B cell (primary cell): ENCODE measurements around the gene CACNA1D. TPM values are rescaled to one million over a fixed set of nuclear protein-coding genes. Genes with fewer than 3 reads are reported as not detected.
"Not testable (repeated sequence)": the region's sequence is repeated elsewhere in the genome, so short reads cannot be mapped to it uniquely, and the experiment has no call there.

ENCODE experiments used
- ATAC-seq: fragments of 200-7000 bp; cut with Tn5 transposase; one replicate; pipeline ENCODE4 v1.10.0; 2021; ENCODE audit warnings: low read depth, mild to moderate bottlenecking, moderate number of reproducible peaks, moderate library complexity
- CTCF ChIA-PET: fragments of 350-600 bp; sonication (Branson Sonifier 250); formaldehyde crosslinking; loops from one replicate; lab custom pipeline; 2021; ENCODE audit warnings: antibody characterized with exemption, inconsistent platforms; lab: Charles Lee
- POLR2A ChIA-PET: fragments of 350-600 bp; sonication (Branson Sonifier 250); formaldehyde crosslinking; loops from one replicate; lab custom pipeline; 2021; ENCODE audit warnings: antibody characterized with exemption; lab: Charles Lee
- DNase-seq: peaks from one replicate; pipeline ENCODE4 v3.0.0; 2013
- H2AFZ ChIP-seq: 2 replicates; pipeline ENCODE4 v1.6.1; 2012; ENCODE audit warnings: mild to moderate bottlenecking, low read depth, low read length; ENCODE audit not compliant: insufficient read depth, poor library complexity, severe bottlenecking
- H3K27ac ChIP-seq, 2 donors: 1 replicate in 1 of 2; 2 replicates in 1 of 2; pipeline ENCODE4 v1.5.1; 2012 to 2013; ENCODE audit warnings: low read length in 2 of 2, mild to moderate bottlenecking in 2 of 2, moderate library complexity in 1 of 2
- H3K27me3 ChIP-seq, 4 experiments: fragments of 200-600 bp in 1 of 4; sonication (generic) in 1 of 4; replicated peaks in 1 of 4; 1 replicate in 2 of 4; 2 replicates in 2 of 4; pipeline versions ENCODE4 v1.6.1 to v1.7.0; 2013 to 2016; ENCODE audit warnings: low read length in 3 of 4, mild to moderate bottlenecking in 2 of 4, mixed read lengths in 1 of 4, moderate library complexity in 1 of 4; ENCODE audit not compliant: insufficient read depth in 4 of 4, control insufficient read depth in 3 of 4; ENCODE audit errors: control extremely low read depth in 1 of 4
- H3K36me3 ChIP-seq, 2 experiments: replicated peaks in 1 of 2; 1 replicate in 1 of 2; 2 replicates in 1 of 2; pipeline versions ENCODE4 v1.6.1 to v1.7.1; 2013; ENCODE audit warnings: low read length in 1 of 2; ENCODE audit not compliant: insufficient read depth in 2 of 2, control insufficient read depth in 1 of 2; ENCODE audit errors: control extremely low read depth in 1 of 2, extremely low read depth in 1 of 2
- H3K4me1 ChIP-seq, 2 donors: fragments of 200-600 bp in 1 of 2; sonication (generic) in 1 of 2; 1 replicate in 1 of 2; 2 replicates in 1 of 2; pipeline versions ENCODE4 v1.5.1 to v1.6.1; 2013 to 2017; ENCODE audit warnings: low read length in 2 of 2; ENCODE audit not compliant: control insufficient read depth in 2 of 2, insufficient read depth in 2 of 2
- H3K4me2 ChIP-seq: replicated peaks from 2 replicates; pipeline ENCODE3; 2012; ENCODE audit warnings: mild to moderate bottlenecking, low read depth, low read length; ENCODE audit not compliant: poor library complexity, severe bottlenecking
- H3K4me3 ChIP-seq, 5 experiments: fragments of 200-600 bp in 1 of 5; sonication (generic) in 1 of 5; 1 replicate in 3 of 5; 2 replicates in 2 of 5; pipeline versions ENCODE4 v1.5.1 to v1.7.0; 2011 to 2016; ENCODE audit warnings: low read length in 4 of 5, mild to moderate bottlenecking in 4 of 5, low read depth in 2 of 5, control low read depth in 1 of 5, moderate library complexity in 1 of 5; ENCODE audit not compliant: insufficient read depth in 1 of 5; ENCODE audit errors: control extremely low read depth in 1 of 5, extremely low read depth in 1 of 5
- H3K79me2 ChIP-seq: fragments of 200-600 bp; sonication (generic); one replicate; pipeline ENCODE4 v1.6.0; 2016; ENCODE audit warnings: low read length; ENCODE audit not compliant: control insufficient read depth, insufficient read depth
- H3K9ac ChIP-seq: fragments of 200-600 bp; sonication (generic); 2 replicates; pipeline ENCODE4 v1.6.1; 2017; ENCODE audit warnings: mild to moderate bottlenecking, low read length, moderate library complexity
- H3K9me3 ChIP-seq, 3 donors: one replicate each; pipeline versions ENCODE4 v1.6.1 to v1.7.1; 2013; ENCODE audit warnings: low read length in 2 of 3; ENCODE audit not compliant: control insufficient read depth in 2 of 3, insufficient read depth in 1 of 3; ENCODE audit errors: control extremely low read depth in 1 of 3
- H4K20me1 ChIP-seq: 2 replicates; pipeline ENCODE4 v1.6.0; 2012; ENCODE audit warnings: mild to moderate bottlenecking, low read length; ENCODE audit not compliant: insufficient read depth, control insufficient read depth, poor library complexity, severe bottlenecking
- H3K27ac Mint-ChIP-seq: one replicate; pipeline ENCODE4 v1.8.0; 2021; ENCODE audit warnings: mixed read lengths
- H3K27me3 Mint-ChIP-seq: one replicate; pipeline ENCODE4 v1.8.0; 2021; ENCODE audit warnings: mixed read lengths
- H3K4me1 Mint-ChIP-seq: one replicate; pipeline ENCODE4 v1.8.0; 2021; ENCODE audit warnings: mixed read lengths
- H3K4me3 Mint-ChIP-seq: one replicate; pipeline ENCODE4 v1.8.0; 2021; ENCODE audit warnings: mixed read lengths
- H3K9me3 Mint-ChIP-seq: one replicate; pipeline ENCODE4 v1.8.0; 2022; ENCODE audit warnings: mixed read lengths; ENCODE audit not compliant: insufficient read depth
- EZH2 ChIP-seq: IDR thresholded peaks from 2 replicates; pipeline ENCODE4 v1.6.1; 2012; ENCODE audit warnings: borderline replicate concordance, low read depth, mild to moderate bottlenecking, moderate library complexity, low read length; ENCODE audit not compliant: insufficient read depth, poor library complexity, severe bottlenecking
- WGBS: methylation state at CpG from one replicate; pipeline ENCODE4 v1.1.5; 2013; ENCODE audit warnings: missing lambda C conversion rate; ENCODE audit not compliant: insufficient coverage; 5-methylcytosine and 5-hydroxymethylcytosine counted together
- intact Hi-C: fragments of 100-400 bp; cut with micrococcal nuclease; formaldehyde crosslinking; loops from one replicate; pipeline ENCODE4 v1.10.0; 2022
- polyA plus RNA-seq: library from polyadenylated mRNA; depleted of rRNA; stranded (reverse); fragments of >200 nt; gene quantifications from 2 replicates; pipeline ENCODE4 v1.2.3, GENCODE V29; 2012
- total RNA-seq, 2 donors: library from RNA; stranded (reverse); fragments of 120-200 nt in 1 of 2; gene quantifications; 1 replicate in 1 of 2; 2 replicates in 1 of 2; pipeline versions ENCODE4 v1.2.3 to v1.2.4, GENCODE V29; 2013 to 2022
- TF ChIP-seq, protein P1 (sequence below): fragments of 200-600 bp; IDR thresholded peaks from one replicate; pipeline ENCODE4 v1.8.0; 2022; ENCODE audit warnings: antibody characterized with exemption, mild to moderate bottlenecking

The CACNA1D gene
- total and polyA plus RNA-seq, 2 donors (not counting 1 experiment from before 2014, with no cell fraction given), result 0.06 to 0.07 TPM

DNA sequence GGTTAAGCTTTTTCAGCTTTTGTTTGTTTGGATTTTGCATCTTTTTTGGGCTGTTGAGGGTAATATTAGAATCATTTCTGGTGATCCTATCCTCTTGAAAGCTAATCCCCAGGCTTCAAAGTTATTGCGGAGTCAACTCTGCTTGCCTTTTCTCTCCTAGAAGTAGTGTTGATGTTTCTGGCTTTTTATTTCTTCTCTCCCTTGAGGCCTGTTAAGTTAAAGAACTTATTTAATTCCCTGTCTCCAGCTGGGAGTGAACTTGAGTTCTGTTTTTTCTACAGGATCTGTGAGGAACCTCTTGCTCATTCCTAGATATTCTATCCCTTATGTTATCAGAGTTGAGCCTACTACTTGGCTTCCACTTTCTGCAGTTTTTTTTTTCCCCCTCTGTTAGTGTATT lies 34.1 kb upstream of the CACNA1D start:
- no peak for ATAC-seq

DNA sequence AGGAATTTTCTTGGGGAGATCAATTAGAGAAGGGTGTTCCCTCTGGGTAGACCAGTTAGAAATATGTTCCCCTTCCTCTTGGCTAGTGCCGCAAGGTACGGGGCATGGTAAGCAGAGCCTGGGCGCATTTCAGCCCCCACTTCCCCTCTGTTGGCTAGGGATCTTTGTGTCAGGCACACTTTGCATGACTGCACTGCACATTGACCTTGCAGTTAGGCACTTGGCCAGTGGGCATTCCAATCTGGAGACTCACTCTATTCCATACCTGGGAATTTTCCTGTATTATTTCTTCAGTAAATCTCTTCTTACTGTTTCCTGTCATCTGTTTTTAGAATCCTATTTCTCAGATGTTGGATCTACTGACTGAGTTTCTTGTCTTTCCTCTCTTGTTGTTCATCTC lies 30.0 kb upstream of the CACNA1D start:
- H2AFZ ChIP-seq, result no peak overlapping the region
- no peak for TF ChIP-seq EZH2
- TF ChIP-seq, protein P1, sequence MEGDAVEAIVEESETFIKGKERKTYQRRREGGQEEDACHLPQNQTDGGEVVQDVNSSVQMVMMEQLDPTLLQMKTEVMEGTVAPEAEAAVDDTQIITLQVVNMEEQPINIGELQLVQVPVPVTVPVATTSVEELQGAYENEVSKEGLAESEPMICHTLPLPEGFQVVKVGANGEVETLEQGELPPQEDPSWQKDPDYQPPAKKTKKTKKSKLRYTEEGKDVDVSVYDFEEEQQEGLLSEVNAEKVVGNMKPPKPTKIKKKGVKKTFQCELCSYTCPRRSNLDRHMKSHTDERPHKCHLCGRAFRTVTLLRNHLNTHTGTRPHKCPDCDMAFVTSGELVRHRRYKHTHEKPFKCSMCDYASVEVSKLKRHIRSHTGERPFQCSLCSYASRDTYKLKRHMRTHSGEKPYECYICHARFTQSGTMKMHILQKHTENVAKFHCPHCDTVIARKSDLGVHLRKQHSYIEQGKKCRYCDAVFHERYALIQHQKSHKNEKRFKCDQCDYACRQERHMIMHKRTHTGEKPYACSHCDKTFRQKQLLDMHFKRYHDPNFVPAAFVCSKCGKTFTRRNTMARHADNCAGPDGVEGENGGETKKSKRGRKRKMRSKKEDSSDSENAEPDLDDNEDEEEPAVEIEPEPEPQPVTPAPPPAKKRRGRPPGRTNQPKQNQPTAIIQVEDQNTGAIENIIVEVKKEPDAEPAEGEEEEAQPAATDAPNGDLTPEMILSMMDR, result no peak
- POLR2A ChIA-PET, result no interaction called here
- CTCF ChIA-PET, result no interaction called here
- no peak overlapping the region for H3K4me2 ChIP-seq
- Mint-ChIP-seq H3K27me3 (peaks cover 48% of the 10 kb centered on the region), H3K4me3 (no peak overlapping the region), H3K4me1 (no peaks in the 10 kb centered on the region), H3K9me3 (peaks cover 3% of the 10 kb centered on the region), H3K27ac (no peak overlapping the region)
- DNase-seq, result no peak
- H3K4me1 ChIP-seq, result no peaks in the 10 kb centered on the region
- no peak overlapping the region for H3K9ac ChIP-seq
- intact Hi-C loops, result no loop called here
- H3K79me2 ChIP-seq, result no peaks in the 10 kb centered on the region
- H3K9me3 ChIP-seq, result peaks cover 0 to 3% (median 1%) of the 10 kb centered on the region in 3 donors
- ATAC-seq, result no peak
- no peaks in the 10 kb centered on the region for H4K20me1 ChIP-seq
- H3K27ac ChIP-seq, result no peak overlapping the region
- H3K4me3 ChIP-seq, result no peak overlapping the region
- WGBS, result 94% methylated on average over 2 of the region's 3 CpGs
- H3K27me3 ChIP-seq, result peaks cover 0 to 3% (median 0%) of the 10 kb centered on the region in 4 experiments
- no peaks in the 10 kb centered on the region for H3K36me3 ChIP-seq

More for the DNA sequence above, 34.1 kb upstream of the CACNA1D start:
- no CpG with 5 or more reads among the region's 1 CpG for WGBS
- POLR2A ChIA-PET, result no interaction called here
- Mint-ChIP-seq H3K27me3 (peaks cover 36% of the 10 kb centered on the region), H3K4me3 (no peak overlapping the region), H3K9me3 (peaks cover 2% of the 10 kb centered on the region), H3K4me1 (no peaks in the 10 kb centered on the region), H3K27ac (no peak overlapping the region)
- Histone ChIP-seq H4K20me1 (no peaks in the 10 kb centered on the region), H3K4me3 (no peak overlapping the region), H3K27ac (no peak overlapping the region), H3K79me2 (no peaks in the 10 kb centered on the region), H3K27me3 (peaks cover 0 to 8% (median 2%) of the 10 kb centered on the region in 4 experiments), H3K9ac (no peak overlapping the region), H3K4me1 (no peaks in the 10 kb centered on the region), H3K36me3 (no peaks in the 10 kb centered on the region), H3K4me2 (no peak overlapping the region), H3K9me3 (peaks cover 0 to 3% (median 1%) of the 10 kb centered on the region in 3 donors), H2AFZ (no peak overlapping the region)
- intact Hi-C loops, result no loop called here
- no peak for DNase-seq
- TF ChIP-seq, protein P1, result no peak
- TF ChIP-seq EZH2, result no peak
- CTCF ChIA-PET, result no interaction called here

DNA sequence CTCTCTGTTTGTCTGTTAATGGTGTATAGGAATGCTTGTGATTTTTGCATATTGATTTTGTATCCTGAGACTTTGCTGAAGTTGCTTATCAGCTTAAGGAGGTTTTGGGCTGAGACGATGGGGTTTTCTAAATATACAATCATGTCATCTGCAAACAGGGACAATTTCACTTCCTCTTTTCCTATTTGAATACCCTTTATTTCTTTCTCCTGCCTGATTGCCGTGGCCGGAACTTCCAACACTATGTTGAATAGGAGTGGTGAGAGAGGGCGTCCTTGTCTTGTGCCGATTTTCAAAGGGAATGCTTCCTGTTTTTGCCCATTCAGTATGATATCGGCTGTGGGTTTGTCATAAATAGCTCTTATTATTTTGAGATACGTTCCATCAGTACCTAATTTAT lies 24.7 kb upstream of the CACNA1D start:
- H3K9ac ChIP-seq, POLR2A ChIA-PET, DNase-seq, H3K9me3 Mint-ChIP-seq, intact Hi-C loops, H3K27me3 ChIP-seq, H3K4me1 ChIP-seq, H3K4me3 Mint-ChIP-seq, H4K20me1 ChIP-seq, H3K9me3 ChIP-seq, ATAC-seq, H3K4me1 Mint-ChIP-seq, H3K4me3 ChIP-seq, H3K27ac Mint-ChIP-seq, H2AFZ ChIP-seq, H3K36me3 ChIP-seq, H3K27ac ChIP-seq, H3K79me2 ChIP-seq, CTCF ChIA-PET, H3K4me2 ChIP-seq: not testable (repeated sequence)
- WGBS, result no CpG with 5 or more reads among the region's 7 CpGs
- H3K27me3 Mint-ChIP-seq, result peaks cover 50% of the 10 kb centered on the region
